SIG-M5 (cell line): ENCODE measurements around the gene SH3RF2.

Experiments
- DNase-seq: peaks from one replicate; lab custom pipeline; 2025; lab: John Stamatoyannopoulos, UW

Gene SH3RF2

DNA sequence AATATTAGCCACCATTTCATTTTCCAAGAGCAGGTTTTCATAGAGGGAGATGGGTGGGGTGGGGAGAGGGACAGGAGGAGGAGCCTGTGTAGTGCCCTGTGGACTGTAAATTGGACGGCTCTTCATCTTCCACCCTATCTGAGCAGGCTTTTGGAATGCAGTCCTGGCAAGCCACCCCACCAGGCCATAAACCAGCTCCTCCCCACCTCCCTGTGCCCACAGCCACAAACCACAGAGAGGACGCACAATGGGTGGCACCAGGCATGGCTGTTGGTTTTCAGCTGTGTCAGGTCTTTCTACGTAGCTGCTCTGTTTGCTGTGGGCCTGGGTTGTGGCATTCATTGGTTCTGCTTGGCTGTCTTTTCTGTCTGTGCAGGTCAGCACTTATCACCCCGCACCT, 111.0 kb downstream of the SH3RF2 start:
- DNase-seq: no peak

DNA sequence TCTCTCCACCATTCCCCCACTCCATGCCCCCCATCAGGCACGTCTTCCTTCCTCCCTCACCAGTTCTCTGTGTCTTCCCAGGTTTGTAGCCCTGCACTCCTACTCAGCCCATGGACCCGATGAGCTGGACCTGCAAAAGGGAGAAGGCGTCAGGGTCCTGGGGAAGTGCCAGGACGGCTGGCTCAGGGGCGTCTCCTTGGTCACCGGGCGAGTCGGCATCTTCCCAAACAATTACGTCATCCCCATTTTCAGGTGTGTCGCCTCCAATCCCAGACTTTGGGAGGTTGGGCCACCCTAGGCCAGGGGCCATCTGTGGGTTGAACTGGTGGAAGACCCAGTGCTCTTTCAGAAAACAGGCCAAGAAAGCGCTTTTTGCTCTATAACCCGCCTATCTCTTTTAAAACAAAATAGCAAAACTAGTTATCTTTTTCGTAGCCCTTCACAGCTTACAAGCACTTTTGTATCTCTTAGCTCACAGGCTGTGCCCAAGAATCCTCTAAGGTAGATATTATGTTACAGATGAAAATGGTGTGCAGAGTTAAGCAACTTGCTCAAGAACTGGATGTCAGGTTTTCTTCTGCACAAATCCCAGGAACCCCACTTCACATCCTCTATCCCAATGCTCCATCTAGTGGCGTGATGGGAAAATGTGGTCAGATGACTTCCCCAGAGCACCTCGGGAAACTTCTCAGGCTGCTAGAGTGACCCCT, 112.8 kb downstream of the SH3RF2 start:
- no peak for DNase-seq

DNA sequence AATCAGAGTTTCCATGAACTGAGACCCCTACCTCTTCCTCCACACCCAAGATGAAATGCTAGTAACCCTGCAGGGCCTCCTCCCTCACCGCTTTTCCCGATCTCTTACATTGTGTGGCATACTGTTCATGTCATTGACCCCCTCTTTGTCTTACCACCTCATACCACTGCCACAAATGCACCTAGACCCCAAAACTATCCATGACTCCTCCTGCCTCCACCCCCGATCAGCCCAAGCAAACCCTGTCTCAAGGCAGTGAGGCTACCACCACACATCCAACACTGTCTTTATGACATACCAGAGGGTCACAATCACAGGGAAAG, 113.3 kb downstream of the SH3RF2 start:
- no peak for DNase-seq

DNA sequence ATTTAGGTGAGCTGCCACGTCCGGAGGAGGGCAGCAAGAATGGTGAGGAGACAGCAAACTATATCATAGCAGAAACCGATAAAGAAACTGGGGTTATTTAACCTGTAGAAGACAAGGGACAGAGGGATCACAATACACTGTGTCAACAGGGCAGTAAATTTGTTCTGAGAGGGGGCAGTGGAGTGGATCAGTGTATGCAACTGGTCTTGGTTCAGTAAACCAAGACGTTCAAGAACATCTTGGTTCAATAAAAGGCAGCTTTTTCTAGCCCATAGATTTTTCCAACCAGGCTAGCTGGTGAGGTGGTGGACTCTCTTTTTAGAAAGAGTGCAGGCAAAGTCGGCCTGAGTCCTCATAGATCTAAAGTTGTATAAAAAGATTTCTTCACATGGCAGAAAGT, 113.7 kb downstream of the SH3RF2 start:
- no peak for DNase-seq

DNA sequence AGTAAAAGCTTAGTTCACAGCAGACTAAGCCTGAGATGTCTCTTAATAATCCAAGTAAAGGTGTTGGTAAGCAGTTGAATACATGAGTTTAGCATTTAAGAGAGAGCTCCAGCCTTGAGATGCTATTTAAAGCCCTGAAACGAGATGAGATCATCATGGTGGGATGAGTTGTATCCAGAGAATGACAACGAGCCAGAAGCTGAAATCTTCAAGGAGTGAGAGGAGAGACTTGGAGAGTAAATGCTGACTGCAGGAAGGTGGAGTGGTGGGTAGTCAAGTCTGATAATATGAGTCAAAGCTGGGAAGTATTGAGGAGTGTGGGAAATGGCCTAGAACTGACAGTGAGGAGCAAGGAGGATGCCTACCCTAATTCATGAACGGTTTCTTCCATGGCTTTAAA, 115.3 kb downstream of the SH3RF2 start:
- DNase-seq: no peak

DNA sequence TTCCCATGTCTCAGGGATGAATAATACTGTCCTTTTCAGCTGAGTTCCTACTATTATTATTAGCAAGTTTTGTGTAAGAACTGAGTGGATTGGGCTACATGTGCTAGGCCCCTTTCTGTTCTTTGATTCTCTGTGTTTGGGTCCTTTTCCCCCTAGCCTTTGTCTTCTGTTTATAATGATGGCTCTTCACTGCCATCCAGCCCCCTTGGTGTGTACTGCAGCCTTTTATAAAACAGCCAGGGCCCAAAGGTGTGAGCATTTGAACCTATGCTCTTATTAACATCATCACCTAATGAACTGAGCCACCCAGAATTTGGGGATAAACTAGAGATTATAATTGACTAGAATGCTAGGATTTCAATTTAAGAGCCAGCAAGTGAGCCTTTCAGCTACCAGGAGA, 116.4 kb downstream of the SH3RF2 start:
- DNase-seq: no peak

DNA sequence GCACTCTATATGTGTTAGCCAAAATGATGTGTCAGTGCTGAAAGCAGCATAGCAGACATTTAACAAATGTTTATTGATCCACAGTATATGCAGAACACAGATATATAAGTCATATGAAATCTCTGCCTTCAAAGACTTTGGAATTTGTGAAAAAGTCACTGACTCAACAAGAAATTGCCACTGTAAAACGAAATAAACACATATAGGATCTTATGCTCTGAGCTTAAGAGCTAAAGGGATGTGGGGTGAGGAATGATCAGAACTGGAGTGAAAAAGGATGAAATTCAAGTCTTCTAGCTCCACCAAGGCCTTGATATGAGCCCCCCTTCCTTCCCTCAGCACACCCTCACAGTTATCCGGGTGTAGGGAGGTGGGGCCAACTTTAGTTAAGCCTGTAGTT, 119.1 kb downstream of the SH3RF2 start:
- no peak for DNase-seq

DNA sequence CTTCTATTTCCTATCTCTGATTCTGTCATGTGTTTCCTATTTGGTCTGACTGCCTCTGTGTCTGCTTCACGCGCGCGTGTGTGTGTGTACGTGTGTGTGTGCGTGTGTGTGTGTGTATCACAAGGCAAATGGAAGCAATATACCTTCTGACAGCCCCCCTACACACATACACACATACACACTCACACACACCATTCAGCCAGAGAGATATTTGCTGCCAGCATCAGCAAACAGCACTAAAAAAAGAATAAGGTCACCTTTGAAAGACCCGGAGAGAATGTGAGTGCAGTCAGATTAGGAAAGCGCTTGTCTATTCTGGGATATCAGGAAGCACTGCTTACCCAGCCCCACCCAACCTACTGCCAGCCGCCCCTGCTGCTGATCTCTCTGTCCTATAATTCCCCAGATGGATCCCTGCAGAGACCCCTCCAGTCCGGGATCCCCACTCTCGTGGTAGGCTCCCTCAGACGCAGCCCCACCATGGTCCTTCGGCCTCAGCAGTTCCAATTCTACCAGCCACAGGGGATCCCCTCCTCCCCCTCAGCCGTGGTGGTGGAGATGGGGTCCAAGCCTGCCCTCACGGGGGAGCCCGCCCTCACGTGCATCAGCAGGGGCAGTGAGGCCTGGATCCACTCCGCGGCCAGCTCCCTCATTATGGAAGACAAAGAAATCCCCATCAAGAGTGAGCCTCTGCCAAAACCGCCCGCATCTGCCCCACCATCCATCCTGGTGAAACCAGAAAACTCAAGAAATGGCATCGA, 123.3 kb downstream of the SH3RF2 start:
- DNase-seq: no peak

DNA sequence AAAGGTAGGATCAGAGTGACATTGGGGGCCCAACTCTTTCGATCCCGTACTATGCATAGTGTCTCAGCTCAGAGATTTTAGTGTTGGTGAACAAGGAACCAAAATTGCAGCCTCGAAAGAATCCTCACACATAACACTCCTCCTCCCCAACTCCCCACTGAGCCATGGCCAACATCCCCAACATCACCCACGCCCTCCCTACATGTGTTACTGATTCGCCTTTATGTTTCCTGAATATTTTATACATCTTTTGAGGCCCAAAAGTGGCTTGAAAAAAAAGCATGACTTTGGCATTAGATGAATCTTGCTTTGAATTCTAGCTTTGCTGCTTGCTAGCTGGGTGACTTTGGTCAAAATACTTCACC, 123.8 kb downstream of the SH3RF2 start:
- no peak for DNase-seq

DNA sequence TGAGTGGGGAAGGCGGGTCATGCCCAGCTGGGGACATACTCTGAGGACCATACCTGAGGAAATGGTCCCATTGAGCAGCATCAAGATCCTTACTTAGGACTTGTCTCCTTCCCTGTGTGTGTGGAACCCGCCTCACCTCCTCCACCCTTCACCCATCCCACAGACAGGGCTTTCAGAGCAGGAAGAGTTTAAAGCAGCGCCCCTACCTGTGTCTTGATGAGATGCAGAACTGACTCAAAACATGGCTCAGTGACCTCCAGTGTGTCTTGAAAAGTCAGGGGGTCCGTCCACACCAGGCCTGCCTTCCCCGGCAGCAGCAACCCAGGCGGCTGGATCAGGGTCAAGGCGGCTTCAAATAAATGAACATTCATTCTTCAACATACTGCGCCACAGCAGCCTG, 130.6 kb downstream of the SH3RF2 start:
- DNase-seq: no peak

DNA sequence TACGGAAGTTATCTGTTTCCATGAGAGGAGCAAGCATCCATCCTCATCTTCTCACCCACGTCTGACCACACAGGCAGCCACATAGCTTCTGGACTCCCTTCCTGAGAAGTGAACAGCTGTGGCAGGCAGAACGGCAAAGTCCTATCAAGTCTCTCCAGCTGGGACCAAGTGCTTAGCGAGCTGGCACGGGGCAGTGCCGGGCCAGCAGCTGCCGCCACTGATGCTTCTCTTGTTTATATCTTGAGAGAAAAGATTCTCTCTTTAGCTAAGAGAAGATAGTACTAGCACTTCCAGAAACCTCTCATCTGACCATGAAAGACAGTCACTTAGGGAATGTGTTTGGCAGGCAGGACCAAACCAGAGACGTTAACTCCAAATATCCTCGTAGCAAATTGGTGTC, 131.8 kb downstream of the SH3RF2 start:
- DNase-seq: no peak

DNA sequence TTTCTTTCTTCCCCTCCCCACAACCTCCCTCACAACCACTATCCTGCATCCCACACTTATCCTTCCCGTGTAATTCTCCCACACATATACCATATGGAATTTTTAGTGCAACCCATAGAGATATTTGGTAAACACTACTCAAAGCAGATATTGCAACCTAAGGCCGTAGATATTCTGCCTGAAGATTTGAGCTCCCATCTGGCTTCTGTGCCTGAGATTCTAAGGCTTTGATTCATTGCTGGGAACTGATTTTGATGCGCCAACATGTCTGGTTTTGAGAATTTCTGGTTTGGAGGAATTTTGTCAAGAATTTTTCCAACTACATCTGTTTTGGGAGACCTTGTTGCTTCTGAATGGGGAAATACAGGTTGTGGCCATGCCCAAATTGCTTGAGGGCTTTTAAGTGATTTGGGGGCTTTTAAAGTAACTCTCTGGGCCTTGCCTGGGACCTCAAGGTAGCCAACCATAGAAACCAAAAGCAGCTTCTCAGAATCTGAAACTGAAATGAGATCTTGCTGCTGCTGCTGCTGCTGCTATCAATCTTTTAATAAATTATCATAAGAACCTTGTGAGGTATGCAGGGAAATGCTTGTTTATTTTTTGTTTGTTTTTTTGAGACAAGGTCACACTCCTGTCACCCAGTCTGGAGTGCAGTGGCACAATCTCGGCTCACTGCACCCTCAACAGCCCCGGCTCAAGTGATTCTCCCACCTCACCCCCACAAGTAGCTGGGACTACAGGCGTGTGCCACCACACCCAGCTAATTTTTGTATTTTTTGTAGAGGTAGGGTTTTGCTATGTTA, 132.8 kb downstream of the SH3RF2 start:
- DNase-seq: no peak

DNA sequence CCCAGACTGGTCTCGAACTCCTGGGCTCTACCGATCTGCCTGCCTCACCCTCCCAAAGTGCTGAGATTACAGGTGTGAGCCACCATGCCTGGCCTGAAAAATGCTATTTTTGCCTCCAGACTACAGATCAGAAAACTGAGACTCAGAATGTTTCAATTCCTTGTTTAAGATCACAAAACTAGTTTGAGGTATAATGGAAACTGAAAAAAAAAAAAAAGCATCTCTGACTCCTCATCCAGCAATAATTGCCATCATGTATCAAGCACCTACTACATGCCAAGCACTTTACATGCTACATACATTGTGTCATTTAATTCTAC, 133.4 kb downstream of the SH3RF2 start:
- DNase-seq: no peak

DNA sequence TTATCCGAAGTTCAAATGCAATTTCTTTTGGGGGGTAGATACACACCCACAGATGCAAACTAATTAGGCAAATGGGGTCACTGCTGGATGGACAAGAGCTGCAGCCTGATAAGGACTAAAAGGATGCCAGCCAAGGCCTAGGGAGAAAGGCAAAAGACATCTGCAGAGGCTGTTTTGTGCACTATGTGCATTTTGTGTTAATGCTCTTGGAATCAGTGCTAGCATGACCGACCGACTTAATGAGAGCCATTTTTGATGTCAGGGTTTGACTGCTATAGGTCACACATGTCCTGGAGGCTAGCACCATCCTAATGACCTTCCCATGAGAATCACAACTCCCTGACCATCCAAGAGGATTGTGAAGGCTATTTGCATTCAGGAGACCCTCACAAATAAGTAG, 134.4 kb downstream of the SH3RF2 start:
- no peak for DNase-seq

DNA sequence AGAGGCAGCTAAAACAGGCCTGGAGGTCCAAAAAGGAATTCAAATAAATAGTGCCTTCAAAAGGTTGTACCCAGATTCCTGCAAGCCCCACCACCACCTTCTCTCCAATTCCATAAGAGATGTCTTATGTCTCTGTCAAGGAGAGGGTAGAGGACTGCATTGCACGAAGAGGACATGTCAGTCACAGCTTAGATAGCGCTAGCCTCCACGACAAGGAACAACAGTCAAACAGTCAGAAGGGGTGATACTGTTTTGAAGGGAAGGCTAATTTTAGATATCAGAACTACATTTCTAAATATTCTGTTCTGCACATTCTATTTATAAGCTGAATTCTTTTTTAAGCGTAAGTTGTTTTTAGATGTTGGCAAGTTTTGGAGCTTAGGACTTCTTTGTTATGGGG, 134.8 kb downstream of the SH3RF2 start:
- DNase-seq: no peak

DNA sequence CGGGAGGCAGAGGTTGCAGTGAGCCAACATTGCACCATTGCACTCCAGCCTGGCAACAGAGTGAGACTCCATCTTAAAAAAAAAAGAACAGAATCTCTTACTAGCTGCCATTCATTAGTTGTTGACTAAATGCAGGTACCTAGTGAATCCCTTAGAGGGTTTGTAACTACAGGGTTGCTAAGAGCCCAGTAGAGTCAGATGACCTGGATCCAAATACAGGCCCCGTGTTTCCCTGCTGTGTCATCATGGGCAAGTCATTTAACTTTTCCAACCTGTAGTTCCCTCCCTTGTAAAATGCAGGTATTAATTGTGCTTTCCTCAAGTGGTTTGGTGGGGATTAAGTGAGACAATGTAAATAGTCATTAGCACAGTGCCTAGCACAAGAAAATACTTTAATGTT, 136.2 kb downstream of the SH3RF2 start:
- no peak for DNase-seq

DNA sequence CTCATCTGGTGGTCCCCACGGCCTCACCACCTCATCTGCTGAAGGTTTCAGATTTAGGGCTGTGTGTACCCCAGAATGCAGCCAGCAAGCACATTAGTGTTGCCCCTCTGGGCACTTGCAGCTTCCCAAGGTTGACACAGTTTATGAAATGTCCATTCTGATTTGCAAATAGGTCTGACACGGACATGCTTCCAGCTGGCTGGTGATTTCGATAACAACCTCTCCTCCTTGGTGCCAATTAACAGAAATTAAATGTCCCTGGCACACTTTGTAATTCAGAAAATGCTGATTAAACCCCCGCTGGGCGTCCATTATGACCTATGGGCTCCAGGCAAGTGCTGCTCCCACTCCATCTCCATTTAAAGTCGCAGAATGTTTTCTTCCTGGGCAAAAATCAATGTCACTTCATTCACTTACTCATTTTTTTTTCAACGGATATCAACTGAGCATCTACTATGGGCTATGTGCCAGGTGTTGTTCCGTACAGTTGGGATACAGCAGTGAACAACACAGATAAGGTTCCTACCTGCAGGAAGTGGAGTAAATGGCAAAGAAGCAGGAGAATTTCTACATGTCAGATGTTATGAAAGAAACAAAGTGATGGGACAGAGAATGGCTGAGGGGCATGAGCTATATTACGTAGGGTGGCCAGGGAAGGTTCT, 137.0 kb downstream of the SH3RF2 start:
- no peak for DNase-seq

DNA sequence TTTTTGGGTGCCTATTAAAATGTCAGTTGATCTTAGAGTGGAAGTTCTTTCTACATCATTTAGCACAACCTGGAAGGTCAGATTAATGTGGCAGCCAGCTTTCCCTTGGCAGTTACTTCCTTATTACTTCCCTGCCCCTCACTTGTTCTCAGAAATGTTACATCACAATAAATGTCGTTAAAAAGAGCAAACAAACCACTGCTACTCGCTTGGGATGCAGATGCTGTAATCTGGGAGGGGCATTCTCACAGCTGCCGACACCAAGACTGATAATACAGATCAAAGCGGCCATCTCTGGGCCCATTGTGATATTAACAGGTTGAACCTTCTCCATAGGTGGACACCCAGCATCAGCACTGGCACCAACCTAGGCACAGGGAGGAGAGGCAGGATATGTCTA, 139.7 kb downstream of the SH3RF2 start:
- DNase-seq: peak; percentile 40

DNA sequence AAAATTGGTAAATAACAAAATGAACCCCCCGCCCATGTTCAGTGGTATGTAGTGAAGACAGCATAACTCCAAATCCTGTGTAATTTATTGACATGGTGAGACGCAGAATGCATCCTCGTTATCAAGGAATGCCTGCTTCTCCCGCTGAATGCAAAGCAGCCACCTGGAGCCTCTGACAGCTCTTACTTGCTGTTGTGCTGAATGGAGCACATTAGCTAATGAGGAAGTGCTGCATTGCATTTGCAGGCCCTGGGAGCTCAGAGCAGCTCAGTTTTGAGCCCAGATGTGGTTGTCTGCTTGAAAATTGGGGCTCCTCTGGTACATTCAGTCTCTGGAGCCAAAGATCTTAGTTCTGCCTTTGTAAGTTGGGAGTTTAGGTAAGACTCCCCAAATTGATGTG, 140.1 kb downstream of the SH3RF2 start:
- DNase-seq: no peak

DNA sequence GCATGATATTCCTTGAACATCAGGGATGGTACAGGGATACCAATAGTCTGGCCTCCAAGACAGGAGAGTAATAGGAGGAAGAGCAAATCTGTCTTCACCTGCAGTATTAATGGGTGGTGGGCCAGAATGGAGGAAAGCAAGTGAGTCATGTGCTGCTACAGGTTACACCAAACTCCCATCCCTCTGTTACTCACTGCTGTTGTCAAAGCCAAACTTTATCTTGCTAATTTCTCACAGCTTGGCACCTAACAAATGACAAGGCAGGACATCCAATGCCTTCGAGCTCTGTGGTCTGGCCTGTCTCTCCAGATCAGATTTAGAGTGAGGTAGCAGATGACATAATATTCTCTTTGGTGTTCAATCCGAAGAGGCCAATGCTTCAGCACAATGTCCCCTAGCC, 142.2 kb downstream of the SH3RF2 start:
- DNase-seq: no peak

DNA sequence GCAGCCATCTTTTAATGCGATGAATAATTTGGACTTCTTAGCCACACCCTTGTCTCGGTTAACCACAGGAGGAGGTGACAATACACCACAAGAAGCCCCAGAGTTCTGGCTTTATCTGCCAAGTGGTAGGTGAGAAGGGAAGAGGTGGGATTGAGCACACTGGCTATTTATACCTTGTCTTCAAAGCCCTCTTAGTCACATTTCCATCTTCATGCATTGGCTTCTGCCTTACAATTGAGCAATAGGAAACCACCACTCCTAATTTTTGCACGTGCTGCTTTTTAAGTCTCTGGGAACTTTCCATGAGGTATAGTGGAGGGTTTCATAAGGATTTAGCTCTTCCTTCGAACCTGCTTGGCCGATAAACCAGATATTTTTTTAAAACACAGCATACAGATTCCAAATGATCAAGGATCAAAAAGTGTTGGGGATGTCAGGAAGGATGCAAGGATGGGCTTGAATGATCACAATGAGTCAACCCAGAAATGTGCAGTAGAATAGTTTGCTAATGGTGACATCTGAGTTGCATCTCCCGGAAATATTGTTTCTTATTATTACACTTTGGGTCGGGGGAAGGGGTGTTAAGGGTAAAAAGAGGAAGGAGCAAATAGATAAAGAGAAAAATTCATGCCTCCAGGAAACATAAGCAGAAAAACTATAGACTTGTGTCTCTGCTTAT, 143.5 kb downstream of the SH3RF2 start:
- DNase-seq: peak; percentile 91

DNA sequence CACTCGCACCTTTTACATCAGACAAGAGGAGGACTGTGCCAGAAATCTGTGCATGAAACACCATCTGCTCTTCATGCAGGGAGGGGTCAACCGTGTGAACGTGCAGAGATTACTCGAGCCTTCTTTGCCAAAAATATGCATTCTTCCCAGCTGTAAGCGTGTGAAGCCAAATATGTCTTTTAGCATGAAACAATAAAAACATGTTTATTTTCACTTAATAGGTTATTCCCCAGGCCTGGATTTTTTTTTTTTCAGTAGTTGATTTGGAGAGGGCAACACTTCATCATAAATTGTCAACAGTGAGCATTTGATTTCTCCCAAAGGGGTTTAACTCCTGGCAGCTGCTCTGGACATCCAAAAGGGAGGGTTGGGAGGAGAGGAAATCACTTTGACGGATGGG, 145.2 kb downstream of the SH3RF2 start:
- no peak for DNase-seq
